Pancreas (tissue), 10 donors: ENCODE data around the gene BAIAP2L1. TPM values are rescaled to one million over a fixed set of nuclear protein-coding genes. Genes with fewer than 3 reads are reported as not detected.

Experiments
- ATAC-seq, 4 donors: fragments of 200-7000 bp; cut with Tn5 transposase; one replicate each; pipeline versions ENCODE4 v1.8.0 to v1.9.1; 2020; ENCODE audit warnings: mild to moderate bottlenecking in 4 of 4, moderate library complexity in 4 of 4
- DNase-seq, 6 donors: peaks; one replicate each; pipeline ENCODE4 v3.0.0-alpha.2; 2020
- FAIRE-seq: peaks from 2 replicates; lab custom pipeline; 2012; peaks lifted over from hg19 to GRCh38; lab: Jason Lieb, UNC
- H3K27ac ChIP-seq, 4 donors: fragments of 200-600 bp; sonication (generic); 1 replicate in 3 of 4; 2 replicates in 1 of 4; pipeline versions ENCODE4 v1.5.0 to v1.8.0; 2020
- H3K27me3 ChIP-seq, 4 donors: fragments of 200-600 bp; one replicate each; pipeline ENCODE4 v1.8.0; 2021
- H3K36me3 ChIP-seq, 3 donors: fragments of 200-600 bp; sonication (generic) in 1 of 3; one replicate each; pipeline versions ENCODE4 v1.5.0 to v1.8.0; 2020 to 2021
- H3K4me1 ChIP-seq, 3 donors: fragments of 200-600 bp; one replicate each; pipeline ENCODE4 v1.8.0; 2021
- H3K4me3 ChIP-seq, 4 donors: fragments of 200-600 bp; sonication (generic) in 2 of 4; one replicate each; pipeline versions ENCODE4 v1.5.0 to v1.8.0; 2020 to 2021
- H3K9me3 ChIP-seq, 4 donors: fragments of 200-600 bp; one replicate each; pipeline ENCODE4 v1.8.0; 2021
- CTCF ChIP-seq, 4 donors: fragments of 200-600 bp; sonication (generic) in 3 of 4; IDR thresholded peaks; one replicate each; pipeline versions ENCODE4 v1.5.0 to v1.8.0; 2021; ENCODE audit warnings: antibody characterized with exemption in 4 of 4
- WGBS, 2 donors: extraction: QIAGEN DNeasy Blood & Tissue Kit; methylation state at CpG; one replicate each; pipeline ENCODE4 v1.1.7; 2013; 5-methylcytosine and 5-hydroxymethylcytosine counted together
- intact Hi-C, 3 donors: fragments of 100-400 bp; cut with DNase I; formaldehyde crosslinking; loops; one replicate each; pipeline versions ENCODE4 v1.11.1 to v1.14.2; 2022
- polyA plus RNA-seq, 2 donors: library from polyadenylated mRNA; stranded (reverse); fragments of 200-250 nt; gene quantifications; one replicate each; pipeline ENCODE4 v1.2.3, GENCODE V29; 2013
- total RNA-seq, 6 donors: library from RNA; stranded (reverse); fragmentation: NEBNext Ultra II Directional in 4 of 6; extraction: Animal tissue kit (Norgen Biotek cat#: 25700) in 4 of 6; gene quantifications; one replicate each; pipeline versions ENCODE4 v1.2.1 to v1.2.4, GENCODE V29; 2021 to 2023
- donor health status: healthy with polysubstance abuse.
- donor health status: DM: no; HTN: no; CAD: no; lungs with moderate emphysema.
- donor health status: DM: no; HTN: no; CAD: no.
- donor health status: control.
- donor health status: control.
- donor health status: Bipolar disorder and iron deficiency.
- donor health status: DM: yes; HTN: yes; CAD: no.
- donor health status: DM: no; HTN: no; CAD: no.
- donor health status: DM: no; HTN: no; CAD: no.
- donor health status: DM: yes; HTN: yes; CAD: no.

Gene BAIAP2L1
- total and polyA plus RNA-seq, 8 donors, result 17.9 to 31.5 (median 22.2) TPM

GRCh38 chr7:98354511-98355249 is 46.2 kb downstream of the BAIAP2L1 start:
- no peak overlapping the region for H3K4me3 ChIP-seq
- H3K9me3 ChIP-seq, result no peaks in the 10 kb centered on the region
- peak overlapping the region in 2 of 4 donors; percentile 37 to 46 for H3K27ac ChIP-seq
- H3K4me1 ChIP-seq, result peaks cover 5 to 9% (median 7%) of the 10 kb centered on the region in 3 donors
- FAIRE-seq (no peak), ATAC-seq (peak in 3 of 4 donors; percentile 66 to 77 (median 74)), DNase-seq (peak in 1 of 6 donors; percentile 55)
- H3K36me3 ChIP-seq, result no peaks in the 10 kb centered on the region
- no peak for TF ChIP-seq CTCF (IDR thresholded peaks at IDR 0.05)
- intact Hi-C loops, result no loop called here
- H3K27me3 ChIP-seq, result no peaks in the 10 kb centered on the region
- WGBS, 2 donors, result 84 to 86% methylated on average over 22 of the region's 22 CpGs

GRCh38 chr7:98354052-98354451 is 46.8 kb downstream of the BAIAP2L1 start:
- H3K4me1 ChIP-seq, result peaks cover 5 to 9% (median 7%) of the 10 kb centered on the region in 3 donors
- intact Hi-C loops, result no loop called here
- TF ChIP-seq CTCF (IDR thresholded peaks at IDR 0.05), result no peak
- ATAC-seq (no peak), DNase-seq (no peak), FAIRE-seq (no peak)
- H3K4me3 ChIP-seq, result no peak overlapping the region
- no peaks in the 10 kb centered on the region for H3K36me3 ChIP-seq
- H3K27ac ChIP-seq, result peak overlapping the region in 2 of 4 donors; percentile 37 to 46
- no peaks in the 10 kb centered on the region for H3K9me3 ChIP-seq
- 94 to 95% methylated on average over 7 of the region's 7 CpGs for WGBS, 2 donors
- H3K27me3 ChIP-seq, result no peaks in the 10 kb centered on the region

- Histone ChIP-seq H3K27me3 (no peaks in the 10 kb centered on the region), H3K4me3 (no peak overlapping the region), H3K9me3 (no peaks in the 10 kb centered on the region), H3K4me1 (peaks cover 2 to 6% (median 4%) of the 10 kb centered on the region in 3 donors), H3K36me3 (no peaks in the 10 kb centered on the region), H3K27ac (no peak overlapping the region)
- intact Hi-C loops, result no loop called here
- no peak for TF ChIP-seq CTCF (IDR thresholded peaks at IDR 0.05)
- WGBS, 2 donors, result 67 to 78% methylated on average over 4 of the region's 4 CpGs
- FAIRE-seq, result peak; percentile 32
- no peak for DNase-seq
- ATAC-seq, result peak in 1 of 4 donors; percentile 50
These were observed 48.3 kb downstream of the BAIAP2L1 start for GRCh38 chr7:98352621-98353020.

- DNase-seq (no peak), ATAC-seq (no peak), FAIRE-seq (no peak)
- Histone ChIP-seq H3K27ac (no peak overlapping the region), H3K27me3 (no peaks in the 10 kb centered on the region), H3K36me3 (no peaks in the 10 kb centered on the region), H3K4me1 (no peaks in the 10 kb centered on the region), H3K4me3 (no peak overlapping the region), H3K9me3 (no peaks in the 10 kb centered on the region)
- WGBS, 2 donors, result 94 to 98% methylated on average over 8 of the region's 8 CpGs
- intact Hi-C loops, result no loop called here
- TF ChIP-seq CTCF (IDR thresholded peaks at IDR 0.05), result no peak
These were observed 49.8 kb downstream of the BAIAP2L1 start for GRCh38 chr7:98351136-98351535.
